HEK293 (cell line): ENCODE results near the gene KIZ.

Experiments used
- CTCF ChIA-PET: fragments of 350-600 bp; formaldehyde crosslinking; extraction: SDS; loops from one replicate; lab custom pipeline; 2021; ENCODE audit warnings: antibody characterized with exemption; lab: Yijun Ruan, JAX
- POLR2A ChIA-PET: fragments of 300-600 bp; formaldehyde crosslinking; extraction: SDS; loops from one replicate; lab custom pipeline; 2020; ENCODE audit warnings: antibody characterized with exemption, inconsistent platforms; lab: Yijun Ruan, JAX
- H3K27ac ChIP-seq: fragments of 200-500 bp; sonication (Bioruptor generic); 2 replicates; pipeline ENCODE4 v1.5.1; 2014; ENCODE audit warnings: low read depth, low read length, control low read depth, inconsistent platforms; ENCODE audit errors: extremely low read depth
- H3K36me3 ChIP-seq, 2 experiments: fragments of 200-500 bp in 1 of 2; sonication (Bioruptor generic) in 1 of 2; 1 replicate in 1 of 2; 2 replicates in 1 of 2; pipeline ENCODE4 v1.5.1; 2014 to 2017; ENCODE audit warnings: inconsistent platforms in 2 of 2, low read length in 2 of 2; ENCODE audit not compliant: control insufficient read depth in 2 of 2, insufficient read depth in 1 of 2
- H3K4me1 ChIP-seq: fragments of 200-500 bp; sonication (Bioruptor generic); 2 replicates; pipeline ENCODE4 v1.5.1; 2014; ENCODE audit warnings: mild to moderate bottlenecking, low read length, inconsistent platforms; ENCODE audit not compliant: control insufficient read depth, insufficient read depth
- H3K4me3 ChIP-seq: 2 replicates; pipeline ENCODE4 v1.5.1; 2011; ENCODE audit warnings: low read depth, mild to moderate bottlenecking, control low read depth, low read length, moderate library complexity
- H3K9me3 ChIP-seq: fragments of 200-500 bp; sonication (Bioruptor generic); 2 replicates; pipeline ENCODE4 v1.5.1; 2014; ENCODE audit warnings: low read depth, low read length, inconsistent platforms; ENCODE audit not compliant: control insufficient read depth, insufficient read depth
- BCL11A ChIP-seq: fragments of 450-650 bp; formaldehyde crosslinking; IDR thresholded peaks from 2 replicates; pipeline ENCODE4 v1.5.1; 2016; ENCODE audit warnings: low read depth, missing biosample characterization, missing genetic modification characterization
- FEZF1 ChIP-seq: fragments of 450-650 bp; formaldehyde crosslinking; IDR thresholded peaks from 2 replicates; pipeline ENCODE4 v1.5.1; 2016; ENCODE audit warnings: missing biosample characterization, missing genetic modification characterization
- REST ChIP-seq: fragments of 450-650 bp; formaldehyde crosslinking; IDR thresholded peaks from 2 replicates; pipeline ENCODE4 v1.5.1; 2016; ENCODE audit warnings: missing biosample characterization, missing genetic modification characterization
- ZBTB10 ChIP-seq: fragments of 450-650 bp; formaldehyde crosslinking; IDR thresholded peaks from 2 replicates; pipeline ENCODE4 v1.5.1; 2016; ENCODE audit warnings: missing biosample characterization, missing genetic modification characterization
- ZBTB11 ChIP-seq: fragments of 450-650 bp; formaldehyde crosslinking; conservative IDR thresholded peaks from 2 replicates; pipeline ENCODE4 v1.5.1; 2016; ENCODE audit warnings: low read depth, missing biosample characterization, missing genetic modification characterization
- ZFP37 ChIP-seq: fragments of 450-650 bp; formaldehyde crosslinking; IDR thresholded peaks from 2 replicates; pipeline ENCODE4 v1.5.1; 2016; ENCODE audit warnings: missing biosample characterization, missing genetic modification characterization
- ZNF133 ChIP-seq: fragments of 450-650 bp; formaldehyde crosslinking; IDR thresholded peaks from 2 replicates; pipeline ENCODE4 v1.5.1; 2016; ENCODE audit warnings: missing biosample characterization, missing genetic modification characterization
- ZNF140 ChIP-seq: fragments of 450-650 bp; formaldehyde crosslinking; IDR thresholded peaks from 2 replicates; pipeline ENCODE4 v1.5.1; 2016; ENCODE audit warnings: missing biosample characterization, missing genetic modification characterization
- ZNF157 ChIP-seq: fragments of 450-650 bp; formaldehyde crosslinking; IDR thresholded peaks from 2 replicates; pipeline ENCODE4 v1.5.1; 2016; ENCODE audit warnings: missing biosample characterization, missing genetic modification characterization
- ZNF214 ChIP-seq: fragments of 450-650 bp; formaldehyde crosslinking; IDR thresholded peaks from 2 replicates; pipeline ENCODE4 v1.5.1; 2017; ENCODE audit warnings: missing biosample characterization, mild to moderate bottlenecking, missing genetic modification characterization, borderline replicate concordance
- ZNF248 ChIP-seq: fragments of 450-650 bp; formaldehyde crosslinking; IDR thresholded peaks from 2 replicates; pipeline ENCODE4 v1.5.1; 2017; ENCODE audit warnings: missing biosample characterization, missing genetic modification characterization
- ZNF280C ChIP-seq: fragments of 450-650 bp; formaldehyde crosslinking; IDR thresholded peaks from 2 replicates; pipeline ENCODE4 v1.5.1; 2016; ENCODE audit warnings: missing biosample characterization, missing genetic modification characterization
- ZNF416 ChIP-seq: fragments of 450-650 bp; formaldehyde crosslinking; IDR thresholded peaks from 2 replicates; pipeline ENCODE4 v1.5.1; 2016; ENCODE audit warnings: missing biosample characterization, missing genetic modification characterization
- ZNF423 ChIP-seq: fragments of 450-650 bp; formaldehyde crosslinking; IDR thresholded peaks from 2 replicates; pipeline ENCODE4 v1.5.1; 2016; ENCODE audit warnings: missing biosample characterization, missing genetic modification characterization
- ZNF48 ChIP-seq: fragments of 450-650 bp; formaldehyde crosslinking; IDR thresholded peaks from 2 replicates; pipeline ENCODE4 v1.5.1; 2016; ENCODE audit warnings: missing biosample characterization, missing genetic modification characterization
- ZNF776 ChIP-seq: fragments of 450-650 bp; formaldehyde crosslinking; IDR thresholded peaks from 2 replicates; pipeline ENCODE4 v1.5.0; 2017; ENCODE audit warnings: missing biosample characterization, missing genetic modification characterization, borderline replicate concordance

The KIZ gene

GRCh38 chr20:21105429-21106170 is 20.3 kb upstream of the KIZ start:
- H3K4me3 ChIP-seq: no peak overlapping the region
- TF ChIP-seq ZNF416 (no peak), ZNF248 (tag by site-specific recombination) (no peak), REST (tag by site-specific recombination) (no peak), BCL11A (no peak), ZBTB10 (no peak), ZNF157 (tag by site-specific recombination) (no peak), ZFP37 (tag by site-specific recombination) (no peak), ZBTB11 (tag by site-specific recombination) (no peak), ZNF133 (tag by site-specific recombination) (no peak), ZNF280C (tag by site-specific recombination) (no peak), ZNF140 (tag by site-specific recombination) (no peak), FEZF1 (tag by site-specific recombination) (no peak), ZNF423 (tag by site-specific recombination) (no peak), ZNF776 (no peak), ZNF48 (tag by site-specific recombination) (no peak), ZNF214 (tag by site-specific recombination) (no peak)
- H3K27ac ChIP-seq: no peak overlapping the region
- H3K36me3 ChIP-seq: no peaks in the 10 kb centered on the region
- no peaks in the 10 kb centered on the region for H3K9me3 ChIP-seq
- ChIA-PET POLR2A (no interaction called here), CTCF (no interaction called here)
- no peaks in the 10 kb centered on the region for H3K4me1 ChIP-seq
